Glomerular visceral epithelial cell (primary cell): ENCODE results near the gene PCBP3.

ENCODE experiments used
- DNase-seq: peaks from one replicate; pipeline ENCODE4 v3.0.0-alpha.2; 2016; ENCODE audit errors: extremely low spot score

The PCBP3 gene

DNA sequence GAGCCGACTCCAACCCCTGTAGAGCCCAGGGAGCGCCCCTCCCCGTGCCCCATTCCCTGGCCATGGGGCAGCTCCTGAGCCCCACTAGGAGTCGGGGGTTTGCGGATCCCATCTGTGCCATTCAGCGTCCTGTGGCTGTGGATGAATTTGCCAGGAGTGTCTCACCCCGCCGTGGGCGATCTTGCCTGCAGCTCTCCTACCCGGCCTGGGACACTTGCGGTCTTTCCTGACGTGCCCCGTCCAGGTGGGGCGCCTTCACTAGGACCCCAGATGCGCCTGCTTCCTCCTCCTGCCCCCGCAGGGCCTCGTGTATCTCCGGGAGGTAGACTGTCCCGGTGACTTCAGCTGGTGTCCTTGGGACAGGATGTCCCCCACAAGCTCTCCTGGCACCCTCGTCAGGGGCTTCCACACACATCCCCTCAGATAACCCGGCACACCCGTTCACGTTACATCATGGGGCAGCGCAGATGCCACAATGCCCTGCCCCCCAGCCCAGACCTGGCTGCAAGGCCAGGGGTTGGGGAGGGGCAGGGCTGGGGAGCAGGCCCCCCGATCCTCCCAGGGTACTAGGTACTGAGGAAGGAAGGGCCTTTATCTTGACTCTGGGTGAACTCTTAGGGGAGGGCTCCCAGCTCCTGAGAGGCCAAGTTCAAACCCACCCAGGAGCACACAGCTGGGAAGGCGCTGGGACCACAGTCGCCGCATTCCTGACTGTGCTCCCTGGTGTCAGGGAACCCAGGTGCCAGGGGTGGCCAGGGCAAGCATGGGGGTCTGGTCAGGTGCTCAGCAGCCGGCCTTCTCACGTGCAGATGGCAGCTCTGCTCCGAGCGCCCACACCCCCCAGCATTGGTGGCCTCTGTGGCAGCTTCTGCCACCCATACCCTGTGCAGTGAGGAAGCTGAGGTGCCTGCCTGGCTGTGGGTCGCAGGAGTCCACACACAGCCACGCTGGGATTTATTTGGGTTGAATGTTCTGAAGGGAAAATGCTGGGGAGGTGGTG, 284.6 kb downstream of the PCBP3 start:
- DNase-seq, result no peak

DNA sequence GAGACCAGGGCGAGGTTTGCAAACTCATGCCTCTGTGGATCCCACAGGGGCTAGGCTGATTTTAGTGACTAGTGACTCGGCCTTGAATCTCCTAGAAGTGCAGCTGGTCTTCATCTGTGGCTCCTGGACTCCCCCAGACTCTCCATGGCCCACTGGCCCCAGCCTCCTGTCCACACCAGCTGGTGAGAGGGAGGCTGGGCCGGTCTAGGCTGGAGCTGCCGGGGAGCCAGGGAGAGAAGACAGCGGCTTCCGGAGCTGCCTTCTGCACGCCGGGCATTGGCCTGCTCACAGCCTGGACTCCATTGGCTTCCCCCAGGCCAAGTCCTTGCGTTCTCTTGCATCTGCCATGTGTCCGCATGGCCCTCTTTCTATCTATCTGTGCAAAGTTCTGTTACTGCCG, 285.9 kb downstream of the PCBP3 start:
- no peak for DNase-seq

DNA sequence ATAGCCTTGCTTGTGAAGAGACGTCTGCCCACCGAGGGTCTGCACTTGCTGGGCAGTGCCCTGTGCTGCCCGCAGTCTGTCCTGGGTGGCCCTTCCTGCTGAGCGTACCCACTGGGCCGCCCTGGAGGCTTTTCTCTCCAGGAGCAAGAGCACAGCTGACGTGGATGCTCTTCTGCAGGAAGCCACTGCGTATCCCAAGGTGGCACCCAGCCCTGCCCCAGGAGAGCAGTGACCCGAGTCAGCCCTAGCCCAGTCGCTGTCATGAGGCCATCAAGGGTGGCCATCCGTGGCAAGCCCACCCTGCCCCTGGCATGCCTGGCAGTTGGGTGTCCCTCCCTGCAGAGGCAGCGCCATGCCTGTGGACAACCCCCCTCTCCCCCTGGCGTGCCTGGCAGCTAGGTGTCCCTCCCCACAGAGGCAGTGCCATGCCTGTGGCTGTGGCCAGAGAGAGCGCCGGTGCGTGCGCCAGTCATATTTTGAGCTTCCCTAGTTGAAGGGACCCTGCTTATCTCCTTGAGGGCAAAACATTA, 286.8 kb downstream of the PCBP3 start:
- DNase-seq, result no peak

DNA sequence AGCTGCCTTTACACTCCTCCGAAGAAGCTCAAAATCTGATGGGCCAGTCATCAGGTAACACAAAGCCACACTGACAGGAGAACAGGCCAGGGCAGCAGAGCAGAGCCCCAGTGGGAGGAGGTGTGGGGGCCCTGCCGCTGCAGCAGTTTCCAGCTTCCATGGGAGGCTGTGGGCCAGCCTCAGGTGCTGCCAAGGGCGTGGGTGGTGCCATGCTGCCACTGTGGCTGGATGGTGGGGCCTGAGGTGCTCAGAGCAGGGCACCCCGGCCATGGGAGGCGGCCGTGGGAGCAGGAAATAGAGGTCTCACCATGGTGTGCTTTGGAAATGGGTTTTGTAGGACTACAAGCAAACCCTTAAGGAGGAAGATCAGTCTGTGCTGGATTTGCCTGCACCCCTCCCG, 287.3 kb downstream of the PCBP3 start:
- DNase-seq, result no peak

DNA sequence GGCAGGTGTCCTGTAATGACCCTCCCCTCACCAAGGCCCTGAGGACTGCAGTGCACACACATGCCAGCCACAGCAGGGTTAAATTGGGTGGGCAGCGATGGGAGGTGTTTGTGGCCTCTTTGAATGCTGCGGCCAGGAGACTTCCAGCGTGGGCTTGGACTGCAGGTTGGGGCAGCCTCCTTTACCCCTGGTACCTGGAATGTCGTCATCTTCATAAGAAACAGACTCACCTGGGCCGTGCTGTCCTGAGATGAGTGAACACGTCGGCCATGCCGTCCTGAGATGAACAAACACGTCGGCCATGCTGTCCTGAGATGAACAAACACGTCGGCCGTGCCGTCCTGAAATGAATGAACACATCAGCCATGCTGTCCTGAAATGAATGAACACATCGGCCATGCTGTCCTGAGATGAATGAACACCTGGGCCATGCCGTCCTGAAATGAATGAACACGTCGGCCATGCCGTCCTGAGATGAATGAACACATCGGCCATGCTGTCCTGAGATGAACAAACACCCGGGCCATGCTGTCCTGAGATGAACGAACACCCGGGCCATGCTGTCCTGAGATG, 288.0 kb downstream of the PCBP3 start:
- no peak for DNase-seq

DNA sequence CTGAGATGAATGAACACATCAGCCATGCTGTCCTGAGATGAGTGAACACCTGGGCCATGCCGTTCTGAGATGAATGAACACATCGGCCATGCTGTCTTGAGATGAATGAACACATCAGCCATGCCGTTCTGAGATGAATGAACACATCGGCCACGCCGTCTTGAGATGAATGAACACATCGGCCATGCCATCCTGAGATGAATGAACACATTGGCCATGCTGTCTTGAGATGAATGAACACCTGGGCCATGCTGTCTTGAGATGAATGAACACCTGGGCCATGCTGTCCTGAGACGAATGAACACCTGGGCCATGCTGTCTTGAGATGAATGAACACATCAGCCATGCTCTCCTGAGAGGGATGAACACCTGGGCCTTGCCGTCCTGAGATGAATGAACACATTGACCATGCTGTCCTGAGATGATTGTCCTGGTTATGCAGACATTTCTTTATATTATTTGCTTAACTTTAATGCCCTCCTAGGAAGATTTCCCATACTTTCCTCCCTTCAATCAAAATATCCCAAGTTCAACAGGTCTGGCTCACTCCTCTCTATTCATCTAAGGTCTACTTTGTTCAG, 289.5 kb downstream of the PCBP3 start:
- DNase-seq, result no peak

DNA sequence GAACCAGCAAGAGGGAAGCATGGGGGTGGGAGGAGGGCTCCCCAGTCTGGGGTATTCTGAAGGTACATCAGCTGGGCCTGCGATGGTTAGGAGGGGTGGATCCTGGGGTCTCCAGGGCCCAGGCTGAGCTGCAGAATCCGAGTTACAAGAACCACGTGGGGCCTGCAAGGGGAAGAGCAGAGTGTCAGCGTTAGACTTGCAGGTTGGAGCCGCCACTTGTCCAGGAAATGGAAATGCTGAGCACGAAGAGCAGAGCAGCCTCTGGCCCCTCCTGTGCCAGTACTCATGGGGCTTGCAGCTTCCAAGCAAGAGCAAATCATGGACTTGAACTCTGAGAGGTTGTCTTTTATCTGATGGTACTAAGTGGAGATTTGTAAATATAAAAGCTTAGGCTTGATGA, 290.6 kb downstream of the PCBP3 start:
- no peak for DNase-seq

DNA sequence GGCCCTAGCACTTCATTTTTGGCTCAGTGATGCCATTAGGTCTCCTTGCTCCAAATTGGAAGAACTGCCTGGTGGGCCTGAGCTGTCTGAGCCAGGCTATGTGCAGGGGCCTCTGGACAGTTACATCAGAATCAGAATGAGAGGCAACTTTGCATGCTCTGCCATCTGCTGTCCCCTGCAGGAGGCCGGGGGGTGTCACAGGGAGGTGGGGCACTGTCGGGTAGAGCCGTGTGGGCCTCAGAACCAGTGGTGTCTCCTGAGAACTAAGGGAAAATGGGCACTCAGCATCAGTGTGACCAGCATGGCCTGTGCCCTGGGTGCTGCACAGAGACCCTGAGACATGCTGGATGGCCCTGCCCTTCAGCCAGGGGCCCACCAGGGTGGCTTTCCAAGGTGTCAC, 291.0 kb downstream of the PCBP3 start:
- no peak for DNase-seq

DNA sequence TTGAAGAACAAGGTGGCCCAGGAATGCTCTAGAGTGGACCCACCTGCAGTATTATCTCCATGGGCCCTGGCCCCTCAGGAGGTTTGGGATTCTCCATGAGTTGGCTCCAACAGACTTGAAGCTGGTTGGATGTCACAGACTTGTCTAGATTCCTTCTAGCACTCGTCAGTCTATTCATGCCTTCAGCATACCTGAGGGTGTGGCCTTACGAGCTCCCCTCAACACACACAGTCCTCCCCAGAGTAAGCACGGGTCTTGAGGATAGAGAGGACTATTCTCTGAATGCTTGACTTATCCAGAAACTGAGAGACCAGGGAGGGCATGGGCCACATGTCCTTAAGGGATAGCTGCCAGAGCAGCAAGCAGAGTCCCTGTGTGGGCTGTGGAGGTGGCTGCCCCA, 292.1 kb downstream of the PCBP3 start:
- no peak for DNase-seq

DNA sequence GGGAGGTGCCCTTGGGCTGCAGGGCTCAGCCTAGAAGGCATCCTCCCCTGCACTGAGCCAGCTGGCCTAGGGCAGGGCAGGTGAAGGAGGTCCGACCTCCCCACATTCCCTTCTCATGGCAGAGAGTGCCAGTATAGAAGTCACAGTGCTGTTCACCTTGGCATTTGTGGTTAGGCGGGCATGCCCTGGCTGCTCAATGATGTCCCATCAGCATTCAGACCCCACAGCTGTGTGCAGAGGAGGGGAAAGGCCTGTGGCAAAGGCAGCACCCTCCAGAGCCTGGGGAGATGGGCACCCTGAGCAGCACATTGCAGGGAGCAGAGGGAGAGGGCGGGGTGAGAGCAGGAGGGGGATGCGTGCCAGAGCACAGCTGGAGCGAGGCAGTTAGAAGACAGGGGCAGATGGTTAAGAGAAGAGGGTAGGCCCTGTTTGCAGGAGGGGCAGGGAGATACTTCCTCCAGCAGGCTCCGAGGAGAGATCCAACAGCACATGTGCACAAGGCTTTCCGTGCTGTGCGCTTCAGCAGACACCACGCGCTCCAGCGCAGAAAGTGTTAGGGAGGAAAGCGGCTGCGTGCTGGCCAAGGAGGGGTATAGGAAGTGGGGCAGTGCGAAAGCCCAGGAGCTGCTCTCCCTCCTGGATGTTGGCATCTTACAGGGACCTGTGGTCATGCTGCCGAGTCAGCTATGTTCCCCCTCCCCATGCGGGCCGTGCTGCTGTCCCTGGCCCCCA, 294.4 kb downstream of the PCBP3 start:
- no peak for DNase-seq

DNA sequence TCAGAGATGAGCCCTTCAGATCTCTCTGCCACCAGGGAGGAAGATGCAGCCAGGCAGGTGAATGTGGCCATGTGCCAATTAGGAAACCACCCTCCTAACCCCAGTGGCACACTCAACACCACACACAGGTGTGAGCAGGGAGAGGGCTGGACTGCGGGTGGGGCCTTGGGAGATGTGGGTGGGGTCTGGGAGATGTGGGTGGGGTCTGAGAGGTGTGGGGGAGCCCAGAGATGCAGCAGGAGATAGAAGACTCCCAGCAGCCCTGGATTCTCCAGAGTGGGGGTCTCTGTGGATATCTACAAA, 294.9 kb downstream of the PCBP3 start:
- no peak for DNase-seq

DNA sequence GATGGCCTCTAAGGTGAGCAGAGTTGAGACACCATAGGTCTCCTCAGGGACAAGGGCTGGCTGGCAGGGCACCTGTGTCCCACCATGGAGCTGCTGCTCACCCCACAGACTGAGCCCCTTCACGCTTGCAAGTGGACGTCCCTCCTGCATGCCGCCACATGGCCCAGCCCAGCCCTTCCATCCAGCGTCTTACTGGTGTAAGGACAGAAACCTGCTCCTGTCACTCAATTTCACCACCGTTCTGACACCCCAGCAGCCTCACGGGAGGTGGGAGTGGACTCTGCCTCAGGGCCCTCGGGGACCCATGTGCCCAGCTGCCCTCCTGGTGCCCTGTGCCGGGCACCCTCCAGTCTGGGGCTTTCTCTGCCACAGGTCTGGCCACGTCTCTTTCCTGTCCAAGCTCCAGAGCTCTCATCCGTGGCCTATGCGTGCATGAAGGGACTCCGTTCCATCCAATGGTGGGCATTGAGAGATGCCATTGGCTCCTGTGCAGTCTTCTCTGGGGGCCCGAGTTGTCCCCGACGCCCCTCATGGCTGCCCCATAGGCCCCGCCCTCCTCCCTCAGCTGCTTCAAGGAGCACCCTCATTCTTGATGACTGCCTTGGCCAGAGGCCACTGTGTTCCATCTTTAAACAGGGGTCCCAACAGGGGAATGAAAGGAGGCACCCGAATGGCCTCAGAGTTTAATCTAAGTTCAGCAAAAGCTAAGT, 295.4 kb downstream of the PCBP3 start:
- no peak for DNase-seq

DNA sequence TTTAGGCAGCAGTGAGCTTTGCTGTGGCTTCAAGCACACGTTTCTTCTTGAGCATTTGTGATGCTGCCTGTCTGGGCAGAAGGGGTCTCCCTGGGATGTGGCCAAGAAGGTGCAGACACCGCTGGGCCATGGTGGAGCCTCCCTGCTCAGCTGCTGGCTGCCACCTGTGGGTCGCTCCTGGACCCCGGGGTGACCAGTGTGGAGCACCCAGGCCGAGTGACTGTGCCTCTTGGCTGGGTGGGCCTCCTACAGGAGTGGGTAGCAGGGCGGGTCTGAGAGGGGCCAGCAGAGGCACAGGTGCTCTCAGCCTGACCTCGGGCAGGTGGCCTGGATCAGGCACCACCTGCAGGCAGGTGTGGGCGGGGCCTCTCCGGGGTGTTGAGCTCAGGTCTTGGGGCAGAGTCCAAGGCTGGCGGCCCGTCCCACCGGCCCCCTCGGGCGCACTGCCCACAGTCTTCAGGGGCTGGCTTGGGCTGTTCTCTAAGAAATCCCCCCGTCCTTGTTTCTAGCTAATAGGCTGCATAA, 296.1 kb downstream of the PCBP3 start:
- no peak for DNase-seq

DNA sequence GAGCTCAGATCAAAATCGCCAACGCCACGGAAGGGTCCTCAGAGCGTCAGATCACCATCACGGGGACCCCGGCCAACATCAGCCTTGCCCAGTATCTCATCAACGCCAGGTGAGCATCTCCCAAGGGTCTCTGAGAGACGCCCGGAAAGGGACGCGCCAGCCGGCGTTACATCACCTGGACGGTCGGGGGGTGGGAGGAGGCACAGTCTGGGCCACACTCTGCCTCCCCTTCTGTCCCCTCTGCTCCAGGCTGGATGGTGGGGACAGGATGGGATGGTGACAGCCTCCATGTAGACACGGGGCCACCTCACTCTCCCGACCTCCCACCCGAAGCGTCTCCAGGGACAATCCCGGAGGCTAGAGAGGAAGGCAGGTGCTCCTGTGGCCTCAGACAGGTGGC, 296.6 kb downstream of the PCBP3 start:
- DNase-seq, result no peak

DNA sequence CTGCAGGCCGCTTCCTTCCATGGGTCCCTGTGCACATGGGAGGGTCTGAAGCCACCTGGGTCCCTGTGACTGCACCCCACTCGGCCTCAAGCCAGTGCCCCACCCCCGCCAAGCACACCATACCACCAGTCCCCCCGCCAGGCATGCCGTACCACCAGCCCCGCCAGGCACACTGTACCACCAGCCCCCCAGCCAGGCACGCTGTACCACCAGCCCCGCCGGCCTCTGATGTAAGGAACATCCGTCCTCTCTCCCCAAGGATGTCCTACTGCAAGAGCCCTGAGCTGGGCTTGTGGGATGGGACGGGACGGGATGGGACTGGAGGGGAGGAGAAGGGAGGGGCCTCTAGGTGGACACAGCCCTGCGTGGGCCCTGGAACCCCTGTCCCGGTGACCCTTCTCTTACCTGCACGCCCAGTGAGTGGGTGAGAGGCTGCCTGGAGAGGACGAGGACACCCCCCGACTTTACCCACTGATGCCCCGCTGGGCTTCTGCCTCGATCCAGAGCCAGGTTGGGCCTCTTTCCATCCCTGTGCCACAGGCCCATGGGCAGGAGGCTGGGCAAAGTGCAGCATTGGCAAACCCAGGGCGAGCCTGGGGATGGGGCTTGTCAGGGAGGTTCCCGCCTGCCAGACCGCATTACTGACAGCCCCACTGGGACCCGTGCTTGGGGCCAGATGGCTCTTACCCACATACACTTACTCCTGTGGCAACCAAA, 297.3 kb downstream of the PCBP3 start:
- no peak for DNase-seq

DNA sequence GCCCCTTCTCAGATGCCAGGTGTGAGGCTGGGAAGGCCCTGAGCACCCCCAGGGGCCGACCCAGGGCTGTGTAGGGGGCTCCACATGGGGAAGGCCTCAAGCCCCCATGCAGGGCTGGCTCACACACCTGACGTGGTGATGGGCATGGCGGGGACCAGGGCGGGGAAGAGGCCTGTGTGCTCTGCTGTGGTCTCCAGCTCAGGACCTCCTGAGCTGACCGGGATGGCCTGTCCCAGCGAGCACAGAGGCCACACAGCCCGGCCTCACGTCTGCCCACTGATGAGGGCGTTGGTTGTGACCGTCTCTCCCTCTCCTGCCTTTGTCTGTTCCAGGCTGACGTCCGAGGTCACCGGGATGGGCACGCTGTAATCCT, 297.8 kb downstream of the PCBP3 start:
- no peak for DNase-seq

DNA sequence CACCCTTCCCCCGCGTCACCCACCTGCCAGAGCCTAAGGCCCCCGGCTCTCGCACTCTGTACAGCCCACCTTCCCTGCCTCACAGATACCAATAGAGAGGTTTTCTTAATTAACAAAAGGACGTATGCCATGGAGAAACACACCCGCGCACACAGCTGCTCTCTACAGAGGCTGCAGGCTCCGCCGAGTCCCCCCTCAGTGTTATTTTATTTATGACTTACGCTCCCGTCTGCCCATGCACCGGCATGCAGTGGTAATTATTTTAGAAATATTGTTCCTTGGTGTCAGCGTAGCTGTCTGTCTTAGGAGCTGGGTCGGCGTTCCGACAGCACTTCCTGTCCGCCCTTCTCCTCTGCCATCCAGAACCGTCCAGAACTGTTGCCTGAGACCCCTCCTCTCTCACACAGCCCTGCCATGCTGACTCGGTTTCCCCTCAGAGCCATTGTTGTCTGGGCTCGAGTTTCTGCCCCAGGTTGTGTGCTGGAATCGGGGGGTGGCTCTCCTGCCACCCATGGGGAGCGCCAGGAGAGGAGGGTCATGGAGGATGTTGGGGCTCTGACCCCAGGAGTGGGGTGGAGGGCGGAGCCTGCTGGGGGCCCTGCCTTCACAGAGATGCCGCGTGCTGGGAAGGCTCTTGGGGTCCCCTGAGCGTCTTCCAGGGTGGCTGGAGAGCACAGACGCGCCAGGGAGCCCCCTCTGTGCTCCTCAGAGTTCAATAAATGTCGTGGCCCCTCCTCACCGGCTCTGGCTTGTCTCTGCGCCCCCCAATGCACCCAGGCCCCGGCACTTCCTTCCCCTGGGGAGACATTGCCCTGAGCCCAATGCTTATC, 298.4 kb downstream of the PCBP3 start:
- no peak for DNase-seq

DNA sequence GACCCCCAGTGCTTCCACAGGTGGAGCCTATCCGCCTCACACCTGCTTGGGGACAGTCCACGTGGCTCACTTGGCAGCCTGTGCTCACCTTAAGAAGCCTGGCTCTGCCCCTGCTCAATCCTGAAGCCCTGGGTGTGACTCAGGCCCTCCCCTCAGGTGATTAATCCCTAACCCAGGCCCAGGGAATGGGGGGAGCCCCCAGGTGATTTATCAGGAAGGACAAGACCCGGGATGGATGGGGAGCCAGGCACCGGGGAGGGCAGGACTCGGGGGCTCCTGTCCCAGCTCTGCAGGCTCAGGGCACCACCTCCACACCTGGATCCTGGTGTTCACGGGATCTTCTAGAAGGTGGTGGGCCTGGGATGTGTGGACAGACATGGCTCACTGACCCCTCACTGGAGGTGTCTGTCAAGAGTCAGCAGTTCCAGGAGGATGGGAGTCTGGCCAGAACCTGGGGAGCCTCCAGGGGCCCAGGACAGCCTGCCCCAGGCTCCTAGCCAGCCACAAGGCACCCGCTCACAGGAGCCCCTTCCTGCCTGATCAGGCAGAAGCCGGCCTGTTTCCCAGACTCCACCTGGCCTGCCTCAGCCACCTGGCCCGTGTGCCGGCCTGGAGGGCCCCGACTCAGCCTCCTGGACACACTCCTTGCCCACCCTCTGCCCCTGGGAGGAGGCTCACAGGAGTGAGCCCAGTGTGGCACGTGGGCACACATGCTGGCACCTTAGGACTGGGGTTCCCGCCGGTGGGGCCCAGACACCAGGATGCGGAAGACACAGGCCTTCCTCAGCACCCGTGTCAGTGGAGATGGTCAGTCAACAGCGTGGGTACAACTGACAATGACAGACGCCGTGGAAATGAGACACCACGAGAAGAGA, 299.5 kb downstream of the PCBP3 start:
- DNase-seq, result no peak
